GM19035 (cell line): ENCODE data around the gene FAM161A.
"Not testable (repeated sequence)": the region's sequence is repeated elsewhere in the genome, so short reads cannot be mapped to it uniquely, and the experiment has no call there.

Experiments
- ATAC-seq: cut with Tn5 transposase; IDR thresholded peaks from one replicate; pipeline ENCODE4 v1.9.1; 2021; ENCODE audit not compliant: unreplicated experiment

FAM161A gene

DNA sequence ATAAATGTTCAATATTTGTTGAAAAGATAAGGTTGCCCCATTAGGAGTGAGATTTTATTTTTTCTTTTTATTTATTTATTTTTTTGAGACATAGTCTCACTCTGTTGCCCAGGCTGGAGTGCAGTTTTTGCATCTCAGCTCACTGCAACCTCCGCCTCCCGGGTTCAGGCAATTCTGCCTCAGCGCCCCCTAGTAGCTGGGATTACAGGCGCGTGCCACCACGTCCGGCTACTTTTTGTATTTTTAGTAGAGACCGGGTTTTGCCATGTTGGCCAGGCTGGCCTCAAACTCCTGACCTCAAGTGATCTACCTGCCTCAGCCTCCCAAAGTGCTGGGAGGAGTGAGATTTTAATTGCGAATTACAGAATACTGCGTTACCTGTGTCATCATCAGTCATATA is 2.6 kb downstream of the FAM161A start:
- not testable (repeated sequence) for ATAC-seq

GRCh38 chr2:61845320-61845719 is 8.5 kb downstream of the FAM161A start:
- ATAC-seq, result no peak

DNA sequence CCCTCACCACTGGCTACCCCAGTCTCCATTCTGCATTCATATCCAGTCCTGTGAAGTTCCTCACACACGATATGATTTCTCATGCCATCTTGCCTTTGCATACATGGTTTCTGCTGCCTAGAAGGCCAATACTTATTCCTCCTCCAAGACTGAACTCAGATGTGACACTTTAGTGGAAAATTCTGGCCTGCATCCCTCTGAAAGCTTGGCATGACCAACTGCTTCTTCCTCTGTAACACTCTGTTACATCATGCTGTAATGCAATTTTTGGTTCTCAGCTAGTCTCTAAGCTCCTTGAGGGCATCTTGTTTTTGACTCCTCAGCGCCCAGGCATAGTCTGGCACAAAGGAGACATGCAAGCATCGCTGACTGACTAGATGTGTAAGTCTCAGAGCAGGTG is 12.6 kb downstream of the FAM161A start:
- no peak for ATAC-seq

DNA sequence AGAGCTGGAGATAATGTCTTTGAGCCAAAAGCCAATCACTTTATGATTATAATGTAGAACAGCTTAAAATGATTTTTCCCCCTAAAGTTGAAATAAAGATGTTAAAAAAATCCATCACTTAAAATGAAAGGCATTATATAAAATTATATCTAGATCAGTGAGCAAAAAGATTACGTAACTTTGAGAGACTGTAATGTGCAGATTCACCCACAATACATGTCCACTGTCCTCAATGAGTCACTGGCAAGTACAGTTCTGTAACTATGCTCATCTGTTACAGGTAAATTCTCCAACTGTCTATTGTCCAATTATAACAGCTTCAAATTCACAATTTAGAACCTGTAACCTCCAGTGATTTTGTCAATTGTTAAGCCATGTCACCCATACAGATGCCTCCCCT is 19.0 kb downstream of the FAM161A start:
- no peak for ATAC-seq

- no peak for ATAC-seq
Observed at GRCh38 chr2:61833971-61834370, 19.9 kb downstream of the FAM161A start.

DNA sequence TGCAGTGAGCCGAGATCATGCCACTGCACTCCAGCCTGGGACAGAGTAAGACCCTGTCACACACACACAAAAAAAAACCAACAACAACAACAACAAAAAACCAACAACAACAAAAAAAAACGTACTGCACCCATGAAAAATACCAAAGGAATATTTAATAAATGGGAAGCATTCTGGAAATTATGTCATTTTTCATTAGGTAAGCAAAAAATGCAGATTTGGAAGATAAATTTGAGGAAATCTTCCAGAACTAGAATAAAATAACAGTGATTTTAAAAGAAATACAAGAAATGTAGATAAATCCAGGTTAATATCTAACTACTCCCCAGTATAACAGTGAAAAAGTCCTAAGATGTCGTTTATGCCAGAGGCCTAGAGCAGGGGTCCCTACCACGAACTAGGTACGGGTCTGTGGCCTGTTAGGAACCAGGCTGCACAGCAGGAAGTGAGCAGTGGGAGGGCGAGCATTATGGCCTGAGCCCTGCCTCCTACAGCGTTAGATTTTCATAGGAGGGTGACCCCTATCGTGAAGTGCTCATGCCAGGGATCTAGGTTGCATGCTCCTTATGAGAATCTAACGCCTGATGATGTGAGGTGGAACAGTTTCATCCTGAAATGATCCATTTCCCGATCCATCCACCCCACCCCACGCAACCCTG is 21.5 kb downstream of the FAM161A start:
- no peak for ATAC-seq

GRCh38 chr2:61822255-61822654 is 31.6 kb downstream of the FAM161A start:
- ATAC-seq, result no peak

DNA sequence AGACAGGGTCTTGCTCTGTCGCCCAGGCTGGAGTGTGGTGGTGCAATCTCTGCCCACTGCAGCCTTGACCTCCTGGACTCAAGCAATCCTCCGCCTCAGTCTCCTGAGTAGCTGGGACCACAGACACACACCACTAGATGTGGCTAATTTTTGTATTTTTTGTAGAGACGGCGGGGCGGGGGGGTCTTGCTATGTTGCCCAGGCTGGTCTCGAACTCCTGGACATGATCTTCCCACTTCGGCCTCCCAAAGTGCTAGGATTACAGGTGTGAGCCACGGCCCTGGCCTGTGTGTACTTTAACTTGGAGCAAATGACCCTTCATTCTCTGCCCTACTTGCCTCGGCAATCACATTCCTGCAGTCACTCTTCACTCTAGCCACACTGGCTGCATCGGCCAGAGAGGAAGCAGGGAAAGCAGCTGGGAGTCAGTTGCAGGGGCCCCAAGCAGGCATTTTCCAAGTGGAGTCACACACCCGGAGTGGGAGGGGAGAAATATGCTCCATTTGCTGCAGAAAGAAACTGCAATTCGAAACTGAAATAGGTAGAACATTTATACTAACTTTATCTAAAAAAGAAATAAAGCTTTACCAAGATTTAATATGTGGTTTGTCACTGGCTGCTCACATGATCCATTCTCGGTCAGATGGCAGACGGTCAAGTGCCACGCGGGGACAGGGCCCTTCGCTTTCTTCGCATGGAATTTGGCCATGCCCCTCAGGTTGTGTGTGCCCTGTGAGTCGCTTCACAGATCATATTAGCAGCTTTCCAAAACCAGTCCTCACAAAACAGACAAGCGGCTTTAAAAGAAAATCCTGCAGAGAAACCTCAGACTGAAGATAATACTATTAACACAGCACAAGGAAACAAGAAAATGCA is 37.1 kb downstream of the FAM161A start:
- ATAC-seq, result no peak

DNA sequence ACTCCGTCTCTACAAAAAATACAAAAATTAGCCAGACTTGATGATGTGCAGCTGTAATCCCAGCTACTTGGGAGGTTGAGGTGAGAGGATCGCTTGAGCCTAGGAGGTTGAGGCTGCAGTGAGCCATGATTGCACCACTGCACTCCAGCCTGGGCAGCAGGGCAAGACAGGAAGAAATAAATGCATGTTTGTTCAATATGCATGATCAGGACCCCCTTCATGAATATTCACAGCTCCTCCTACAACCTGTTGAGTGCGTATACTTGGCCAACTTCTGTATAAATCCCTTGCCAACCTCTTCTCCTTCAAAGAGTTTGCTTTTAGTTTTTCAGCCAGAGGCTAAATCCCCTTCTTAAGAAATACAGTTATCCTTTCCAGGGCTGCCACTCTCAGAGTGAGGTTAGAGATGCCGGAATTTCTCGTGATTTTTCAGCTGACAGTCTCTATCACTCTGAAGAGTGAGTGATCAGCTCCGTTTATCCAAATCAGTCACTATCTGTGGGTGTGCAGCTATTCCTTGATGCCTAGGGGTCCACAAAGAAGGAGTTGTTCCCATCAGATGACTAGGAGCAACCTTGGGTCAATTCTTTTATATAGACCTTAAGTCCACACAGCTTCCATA is 39.2 kb downstream of the FAM161A start:
- no peak for ATAC-seq

- ATAC-seq, result not testable (repeated sequence)
Observed at GRCh38 chr2:61813314-61813713, 40.5 kb downstream of the FAM161A start.

- no peak for ATAC-seq
Observed at GRCh38 chr2:61811821-61812220, 42.0 kb downstream of the FAM161A start.

DNA sequence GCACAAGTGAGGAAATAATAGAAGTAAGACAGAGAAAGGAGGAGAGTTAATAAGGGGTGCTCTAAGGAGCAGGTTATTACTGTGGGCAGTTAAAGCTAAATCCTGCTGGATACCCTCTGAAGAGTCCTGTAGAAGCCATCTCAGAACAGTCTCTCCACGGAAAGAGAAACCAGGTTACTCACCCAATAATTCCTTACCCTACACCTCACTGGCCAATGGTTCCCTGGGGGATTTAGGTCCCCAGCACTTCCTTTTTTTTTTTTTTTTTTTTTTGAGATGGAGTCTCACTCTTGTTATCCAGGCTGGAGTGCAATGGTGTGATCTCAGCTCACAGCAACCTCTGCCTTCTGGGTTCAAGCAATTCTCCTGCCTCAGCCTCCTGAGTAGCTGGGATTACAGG is 43.7 kb downstream of the FAM161A start:
- ATAC-seq, result not testable (repeated sequence)

DNA sequence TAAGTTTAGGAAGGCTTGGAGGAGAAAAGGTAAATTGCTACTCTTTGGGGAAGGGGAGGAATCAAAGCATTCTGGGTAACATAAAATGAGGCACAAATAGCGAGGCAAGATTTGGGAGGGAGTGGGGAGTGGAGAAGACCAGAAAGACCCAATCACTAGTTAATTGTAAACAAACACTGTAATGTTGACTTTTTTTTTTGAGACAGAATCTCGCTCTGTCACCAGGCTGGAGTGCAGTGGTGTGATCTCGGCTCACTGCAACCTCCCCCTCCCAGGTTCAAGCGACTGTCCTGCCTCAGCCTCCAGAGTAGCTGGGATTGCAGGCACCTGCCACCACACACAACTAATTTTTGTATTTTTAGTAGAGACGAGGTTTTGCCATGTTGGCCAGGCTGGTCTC is 45.2 kb downstream of the FAM161A start:
- ATAC-seq, result not testable (repeated sequence)

DNA sequence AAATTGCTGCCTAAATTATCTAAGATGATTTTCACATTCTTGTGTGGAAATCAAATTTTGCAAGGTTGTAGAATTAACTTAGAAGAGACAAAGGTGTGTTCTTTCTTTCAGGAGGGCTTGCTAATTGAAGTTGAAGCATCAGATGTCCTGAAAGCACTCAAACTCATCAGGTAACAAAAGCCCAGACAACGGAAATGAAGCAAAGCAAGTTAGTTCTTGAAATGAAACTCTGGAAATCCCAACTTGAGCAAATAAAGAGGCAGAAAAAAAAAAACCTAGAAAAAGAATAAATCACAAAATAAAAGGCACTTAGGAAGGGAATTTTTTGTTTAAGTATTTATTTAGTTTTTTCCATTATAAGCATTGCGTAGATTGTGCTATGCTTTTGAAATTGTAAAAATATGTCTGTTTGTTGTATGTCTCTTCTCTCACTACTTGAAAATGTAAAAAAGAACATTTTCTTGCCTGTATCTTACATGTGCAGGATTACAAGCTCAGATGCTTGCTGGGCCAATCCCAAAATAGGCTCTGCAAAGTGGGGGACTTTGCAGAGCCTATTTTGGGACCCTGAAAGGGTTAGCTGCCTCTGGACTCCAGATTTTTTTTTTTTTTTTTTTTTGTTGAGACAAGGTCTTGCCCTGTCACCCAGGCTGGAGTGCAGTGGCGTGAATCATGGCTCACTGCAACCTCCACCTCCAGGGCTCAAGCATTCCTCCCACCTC is 46.7 kb downstream of the FAM161A start:
- no peak for ATAC-seq

GRCh38 chr2:61802548-61802947 is 51.3 kb downstream of the FAM161A start:
- ATAC-seq, result no peak

DNA sequence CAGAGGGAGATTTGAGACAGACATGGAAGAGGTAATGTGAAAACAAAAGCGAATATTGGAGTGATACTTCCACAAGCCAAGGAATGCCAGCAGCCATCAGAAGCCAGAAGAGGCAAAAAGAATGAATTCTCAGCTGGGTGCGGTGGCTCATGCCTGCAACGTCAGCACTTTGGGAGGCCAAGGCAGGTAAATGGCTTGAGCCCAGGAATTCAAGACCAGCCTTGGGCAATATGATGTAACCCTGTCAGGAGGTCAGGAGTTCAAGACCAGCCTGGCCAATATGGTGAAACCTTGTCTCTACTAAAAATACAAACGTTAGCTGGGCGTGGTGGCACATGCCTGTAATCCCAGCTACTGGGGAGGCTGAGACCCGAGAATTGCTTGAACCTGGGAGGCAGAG is 54.8 kb downstream of the FAM161A start:
- no peak for ATAC-seq

GRCh38 chr2:61797446-61797845 is 56.4 kb downstream of the FAM161A start:
- not testable (repeated sequence) for ATAC-seq

DNA sequence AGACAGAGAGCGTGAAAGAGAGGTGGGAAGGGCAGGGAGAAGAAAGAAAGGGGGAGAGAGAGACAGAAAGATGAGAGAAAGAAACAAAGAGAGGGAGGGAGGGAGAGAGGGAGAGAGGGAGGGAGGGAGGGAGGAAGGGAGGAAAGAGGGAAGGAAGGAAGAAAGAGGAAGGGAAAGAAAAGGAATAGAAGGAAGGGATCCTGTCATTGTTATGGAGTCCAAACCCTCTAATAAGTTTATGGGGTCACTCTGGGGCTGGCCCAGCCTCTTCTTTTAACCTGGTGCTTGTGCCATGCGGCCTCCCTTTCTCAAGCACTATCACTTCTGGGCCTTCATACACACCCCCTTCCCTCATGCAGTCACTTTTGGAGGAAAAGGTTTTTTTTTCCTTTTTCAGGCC is 58.5 kb downstream of the FAM161A start:
- no peak for ATAC-seq

- ATAC-seq, result peak; percentile 89
Observed at GRCh38 chr2:61793389-61793836, 60.4 kb downstream of the FAM161A start.

DNA sequence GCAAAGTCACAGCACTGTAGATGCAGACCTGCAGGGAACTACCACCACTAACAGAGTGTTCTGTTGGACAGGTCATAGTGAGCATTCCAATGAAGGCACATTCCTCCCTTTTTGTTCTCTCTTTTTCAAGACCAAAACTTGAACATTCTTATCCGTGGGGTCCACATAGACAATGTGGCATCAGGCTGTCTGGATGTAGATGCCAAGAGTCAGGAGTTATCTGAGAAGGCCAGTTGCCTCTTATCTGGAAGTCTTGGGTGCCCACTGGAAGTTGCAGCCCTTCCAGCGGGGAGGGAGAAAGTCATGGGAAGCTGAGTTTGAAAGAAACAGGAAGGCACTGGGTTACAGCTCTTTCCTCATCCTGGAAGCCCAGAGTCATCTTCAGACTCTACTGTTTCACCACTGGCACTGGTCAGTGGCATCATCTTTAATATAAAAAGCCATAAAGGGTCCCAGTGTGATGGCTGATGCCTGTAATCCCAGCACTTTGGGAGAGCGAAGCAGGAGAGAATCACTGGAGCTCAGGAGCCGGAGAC is 61.4 kb downstream of the FAM161A start:
- ATAC-seq, result no peak
